Anterior cingulate cortex (tissue), 58 donors: ENCODE data around the gene RPS8.
A peak's percentile ranks its signal among the peaks of the same experiment; 100 is the strongest.
"Not testable (repeated sequence)": the region's sequence is repeated elsewhere in the genome, so short reads cannot be mapped to it uniquely, and the experiment has no call there.

Experiments used
- DNase-seq, 58 donors: peaks; one replicate each; lab custom pipeline; 2025; lab: John Stamatoyannopoulos, UW

The RPS8 gene

GRCh38 chr1:44778705-44779576 lies 3.6 kb downstream of the RPS8 start:
- no peak for DNase-seq

GRCh38 chr1:44780583-44781121 lies 5.3 kb downstream of the RPS8 start:
- no peak for DNase-seq

GRCh38 chr1:44783697-44784093 lies 8.4 kb downstream of the RPS8 start:
- DNase-seq, result no peak

GRCh38 chr1:44784094-44785028 lies 9.0 kb downstream of the RPS8 start:
- peak in 2 of 58 donors; percentile 10 to 46 for DNase-seq

- no peak for DNase-seq
Measured at GRCh38 chr1:44785029-44785380, 9.7 kb downstream of the RPS8 start.

GRCh38 chr1:44785501-44786137 lies 10.3 kb downstream of the RPS8 start:
- DNase-seq, result no peak

GRCh38 chr1:44786138-44786840 lies 10.9 kb downstream of the RPS8 start:
- peak in 10 of 58 donors; percentile 10 to 47 (median 22) for DNase-seq

GRCh38 chr1:44786841-44787426 lies 11.6 kb downstream of the RPS8 start:
- no peak for DNase-seq

- no peak for DNase-seq
Measured at GRCh38 chr1:44787506-44787905, 12.2 kb downstream of the RPS8 start.

GRCh38 chr1:44788120-44788860 lies 12.9 kb downstream of the RPS8 start, which contains the start of gene BEST4:
Gene BEST4, minus strand, starts transcription at chr1:44788170. Its CDS starts 465 bp downstream, at chr1:44787705.
- no peak for DNase-seq

GRCh38 chr1:44790968-44791801 lies 15.8 kb downstream of the RPS8 start:
- no peak for DNase-seq

GRCh38 chr1:44792736-44793502 lies 17.6 kb downstream of the RPS8 start:
- DNase-seq, result no peak

- not testable (repeated sequence) for DNase-seq
Measured at GRCh38 chr1:44797886-44798285, 22.5 kb downstream of the RPS8 start.

GRCh38 chr1:44798481-44799365 lies 23.4 kb downstream of the RPS8 start:
- DNase-seq, result no peak

GRCh38 chr1:44799770-44800584 lies 24.6 kb downstream of the RPS8 start, which contains the start of gene PLK3:
Gene PLK3, plus strand, starts transcription at chr1:44800377. Its CDS starts 87 bp downstream, at chr1:44800464.
- peak; percentile 88 to 99 (median 98) for DNase-seq
